T-helper 17 cell (primary cell): ENCODE data around the gene HTRA1. TPM values are rescaled to one million over a fixed set of nuclear protein-coding genes. Genes with fewer than 3 reads are reported as not detected.

Experiments
- ATAC-seq: fragments of 150-1000 bp; cut with Tn5 transposase; 2 replicates; pipeline ENCODE4 v1.10.0; 2021; ENCODE audit warnings: mild to moderate bottlenecking, moderate library complexity
- DNase-seq, 3 donors: peaks; one replicate each; pipeline versions ENCODE4 v3.0.0 to v3.0.0-alpha.2; 2020 to 2021
- H3K9me3 ChIP-seq: one replicate; pipeline ENCODE4 v1.7.0; 2013; ENCODE audit warnings: low read length, mild to moderate bottlenecking; ENCODE audit not compliant: control insufficient read depth, poor library complexity, severe bottlenecking
- H3K27ac Mint-ChIP-seq: one replicate; pipeline ENCODE4 v1.8.0; 2022; ENCODE audit warnings: mild to moderate bottlenecking, moderate library complexity, mixed read lengths
- H3K27me3 Mint-ChIP-seq: one replicate; pipeline ENCODE4 v1.8.0; 2022; ENCODE audit warnings: mixed read lengths
- H3K36me3 Mint-ChIP-seq: one replicate; pipeline ENCODE4 v1.8.0; 2022; ENCODE audit warnings: low read depth, mixed read lengths
- H3K4me1 Mint-ChIP-seq: one replicate; pipeline ENCODE4 v1.8.0; 2022; ENCODE audit warnings: mild to moderate bottlenecking, mixed read lengths
- H3K4me3 Mint-ChIP-seq: one replicate; pipeline ENCODE4 v1.8.0; 2022; ENCODE audit warnings: mild to moderate bottlenecking, moderate library complexity, mixed read lengths
- total RNA-seq, 4 donors: library from RNA in 2 of 4; stranded (reverse) in 2 of 4; gene quantifications; one replicate each; pipeline ENCODE4 v1.2.3 and lab custom pipeline; 2022 to 2026

Gene HTRA1
- total RNA-seq: under 1 TPM; 0.30 to 0.55 TPM
- 0.58 to 0.60 reads per million in 2 donors for total RNA-seq (lab: John Stamatoyannopoulos, UW)

DNA sequence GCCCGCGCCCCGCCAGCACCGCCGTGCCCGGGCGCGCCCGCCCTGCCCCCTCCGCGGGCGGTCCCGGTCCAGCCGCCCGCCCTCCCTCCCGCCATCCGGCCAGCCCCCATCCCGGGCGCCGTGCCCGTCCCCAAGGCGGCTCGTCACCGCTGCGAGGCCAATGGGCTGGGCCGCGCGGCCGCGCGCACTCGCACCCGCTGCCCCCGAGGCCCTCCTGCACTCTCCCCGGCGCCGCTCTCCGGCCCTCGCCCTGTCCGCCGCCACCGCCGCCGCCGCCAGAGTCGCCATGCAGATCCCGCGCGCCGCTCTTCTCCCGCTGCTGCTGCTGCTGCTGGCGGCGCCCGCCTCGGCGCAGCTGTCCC, at the start of gene HTRA1:
Gene HTRA1, plus strand, starts transcription at position 187 of the 362 bp plus-strand sequence. Its CDS starts 100 bp downstream, at position 287.
- H3K27ac Mint-ChIP-seq: no peak within 1 kb of the TSS
- no peak for DNase-seq
- ATAC-seq: peak; percentile 9
- no peaks in the 10 kb centered on the region for H3K36me3 Mint-ChIP-seq
- H3K4me1 Mint-ChIP-seq: peaks cover 21% of the 10 kb centered on the region
- peak within 1 kb of the TSS; percentile 87 for H3K4me3 Mint-ChIP-seq
- H3K27me3 Mint-ChIP-seq: peaks cover 55% of the 10 kb centered on the region
- no peaks in the 10 kb centered on the region for H3K9me3 ChIP-seq

DNA sequence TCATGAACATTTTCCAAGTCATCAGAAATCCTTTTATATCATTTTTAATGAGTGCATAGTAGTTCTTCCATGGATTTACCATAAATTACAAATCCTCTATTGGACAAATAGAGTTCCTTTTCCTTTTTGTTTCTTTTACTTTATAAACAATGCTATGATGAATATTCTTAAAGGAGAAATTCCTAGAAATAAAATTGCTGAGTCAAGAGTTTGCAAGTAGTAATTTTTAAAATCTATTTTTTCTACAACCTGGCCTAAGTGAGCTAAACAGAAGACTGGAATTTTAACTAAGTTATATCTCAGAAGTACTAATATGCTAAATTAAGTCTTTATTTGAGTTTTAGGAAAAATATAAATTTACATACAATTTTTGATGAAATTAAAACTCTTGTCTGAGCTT, 48.0 kb upstream of the HTRA1 start:
- H3K9me3 ChIP-seq: no peaks in the 10 kb centered on the region
- Mint-ChIP-seq H3K36me3 (peaks cover 2% of the 10 kb centered on the region), H3K4me3 (no peak overlapping the region), H3K4me1 (peaks cover 18% of the 10 kb centered on the region), H3K27me3 (no peaks in the 10 kb centered on the region), H3K27ac (peak overlapping the region; percentile 14)
- ATAC-seq: no peak
- DNase-seq: no peak

DNA sequence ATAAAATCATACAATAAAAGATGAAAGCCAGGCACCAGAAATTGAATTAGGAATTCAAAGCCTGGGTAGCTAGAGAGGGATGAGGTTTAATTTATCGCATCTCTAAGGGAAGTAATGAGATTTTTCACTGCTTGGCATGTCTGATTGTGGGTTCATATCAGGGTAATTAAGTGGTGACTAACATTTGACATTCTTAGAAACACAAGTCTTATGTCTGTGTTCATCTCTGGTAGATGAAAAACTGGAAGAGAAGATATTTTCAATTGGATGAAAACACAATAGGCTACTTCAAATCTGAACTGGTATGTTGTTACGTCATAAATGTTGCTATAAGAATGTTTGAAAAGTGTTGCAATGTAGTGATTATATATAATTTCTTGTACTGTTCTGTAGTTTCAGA, 43.7 kb upstream of the HTRA1 start:
- no peak overlapping the region for H3K4me3 Mint-ChIP-seq
- no peak for DNase-seq
- peak overlapping the region; percentile 92 for H3K27ac Mint-ChIP-seq
- peaks cover 37% of the 10 kb centered on the region for H3K4me1 Mint-ChIP-seq
- no peak for ATAC-seq
- H3K9me3 ChIP-seq: no peaks in the 10 kb centered on the region
- peaks cover 7% of the 10 kb centered on the region for H3K36me3 Mint-ChIP-seq
- no peaks in the 10 kb centered on the region for H3K27me3 Mint-ChIP-seq

DNA sequence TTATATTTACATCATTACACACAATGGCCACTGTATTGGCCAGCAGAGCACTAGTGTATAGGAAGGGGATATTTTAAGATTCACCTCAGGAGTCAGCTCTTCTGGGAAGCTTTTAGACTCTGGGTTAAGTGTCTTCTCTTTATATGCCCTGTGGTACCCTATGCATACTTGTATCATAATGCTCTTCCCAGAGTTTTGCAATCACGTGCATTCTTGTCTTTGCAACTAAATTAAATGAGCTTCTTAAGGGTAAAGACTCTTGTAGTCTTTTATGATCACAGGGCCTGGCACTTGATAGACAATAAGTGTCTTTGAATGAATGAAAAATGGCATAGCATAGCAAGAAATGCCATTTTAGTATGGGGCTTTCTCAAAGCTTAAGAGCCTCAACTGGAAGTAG, 42.3 kb upstream of the HTRA1 start:
- DNase-seq: no peak
- H3K27me3 Mint-ChIP-seq: no peaks in the 10 kb centered on the region
- H3K9me3 ChIP-seq: no peaks in the 10 kb centered on the region
- peaks cover 37% of the 10 kb centered on the region for H3K4me1 Mint-ChIP-seq
- no peak overlapping the region for H3K27ac Mint-ChIP-seq
- no peak overlapping the region for H3K4me3 Mint-ChIP-seq
- peaks cover 7% of the 10 kb centered on the region for H3K36me3 Mint-ChIP-seq
- ATAC-seq: no peak

DNA sequence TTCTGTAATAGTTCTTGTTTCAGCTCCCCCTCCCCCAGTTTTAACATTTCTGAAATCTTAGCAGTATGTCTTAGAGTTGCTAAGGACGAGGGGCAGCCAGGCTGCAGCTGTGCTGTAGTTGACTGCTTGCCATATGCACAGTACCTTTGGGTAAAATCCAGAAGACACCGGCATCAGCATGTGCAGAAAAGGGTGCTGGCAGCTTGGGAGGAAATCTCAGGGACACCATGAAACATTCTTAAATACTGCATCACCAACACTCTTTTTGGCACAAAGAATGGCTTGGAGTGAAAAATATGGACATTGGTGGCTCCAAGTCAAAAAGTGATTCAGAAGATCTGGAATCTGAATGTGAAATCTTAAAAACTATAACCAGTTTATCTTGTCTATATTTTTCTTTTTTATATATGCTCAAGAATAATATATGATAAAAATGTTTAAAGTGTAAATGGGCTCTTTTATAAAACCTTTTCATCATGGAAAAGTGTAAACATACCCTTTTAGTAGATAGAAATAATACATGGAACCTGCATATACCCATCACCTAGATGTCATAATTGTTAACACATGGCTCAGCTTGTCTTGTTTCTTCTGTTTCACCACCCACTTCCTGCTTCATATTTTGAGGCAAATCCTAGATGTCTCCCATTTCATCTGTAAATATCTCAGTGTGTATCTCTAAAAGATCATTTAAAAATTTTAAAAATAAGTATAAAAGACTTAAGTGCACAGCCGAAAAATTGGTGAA, 41.3 kb upstream of the HTRA1 start:
- Mint-ChIP-seq H3K4me3 (no peak overlapping the region), H3K27ac (peak overlapping the region; percentile 88), H3K4me1 (peaks cover 36% of the 10 kb centered on the region), H3K27me3 (no peaks in the 10 kb centered on the region), H3K36me3 (peaks cover 7% of the 10 kb centered on the region)
- H3K9me3 ChIP-seq: no peaks in the 10 kb centered on the region
- ATAC-seq (no peak), DNase-seq (no peak)

DNA sequence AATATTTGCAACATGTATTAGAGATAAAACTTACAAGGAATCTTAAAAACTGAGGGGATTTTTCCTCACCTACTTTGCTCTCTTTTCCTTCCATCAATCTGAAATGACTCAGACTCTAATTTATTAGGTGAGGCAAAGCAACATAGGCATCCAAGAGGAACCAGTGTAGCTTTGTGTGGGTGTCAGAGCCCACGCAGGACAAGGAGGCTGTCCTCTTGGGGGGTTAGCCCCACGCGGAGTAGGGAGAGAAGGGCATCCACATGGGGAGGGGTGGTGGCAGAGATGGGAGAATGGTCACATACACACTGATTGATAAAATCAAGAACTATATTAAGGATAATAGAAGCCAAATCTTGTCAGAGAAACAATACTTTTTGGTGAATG, 40.7 kb upstream of the HTRA1 start:
- peaks cover 36% of the 10 kb centered on the region for H3K4me1 Mint-ChIP-seq
- peaks cover 7% of the 10 kb centered on the region for H3K36me3 Mint-ChIP-seq
- no peak for ATAC-seq
- H3K27ac Mint-ChIP-seq: peak overlapping the region; percentile 88
- H3K9me3 ChIP-seq: no peaks in the 10 kb centered on the region
- H3K4me3 Mint-ChIP-seq: peak overlapping the region; percentile 55
- H3K27me3 Mint-ChIP-seq: no peaks in the 10 kb centered on the region
- DNase-seq: no peak

DNA sequence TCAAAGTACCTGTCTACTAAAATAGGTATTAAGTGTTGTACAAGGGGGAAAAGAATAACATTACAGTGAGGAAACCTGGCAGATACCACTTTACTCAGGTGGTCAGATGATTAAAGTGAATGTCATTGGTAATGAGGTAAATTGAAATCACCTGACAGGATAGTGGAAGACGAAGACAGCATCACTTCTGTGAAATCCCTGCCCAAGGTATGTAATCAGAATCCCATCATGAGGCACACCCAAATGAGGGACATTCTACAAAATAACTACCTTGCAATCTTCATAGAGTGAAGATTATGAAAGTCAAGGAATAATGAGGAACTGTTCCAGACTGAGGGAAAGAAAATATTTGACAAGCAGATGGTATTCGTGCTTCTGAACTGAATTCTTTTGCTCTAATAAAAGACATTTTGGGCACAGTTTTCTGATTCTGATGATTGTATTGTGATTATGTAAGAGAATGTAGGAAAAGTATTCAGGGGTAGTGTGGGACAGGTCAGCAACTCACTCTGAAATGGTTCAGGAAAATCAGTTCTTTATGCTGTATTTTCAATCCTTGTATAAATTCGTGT, 40.2 kb upstream of the HTRA1 start:
- peak overlapping the region; percentile 88 for H3K27ac Mint-ChIP-seq
- H3K4me3 Mint-ChIP-seq: peak overlapping the region; percentile 55
- no peaks in the 10 kb centered on the region for H3K27me3 Mint-ChIP-seq
- H3K4me1 Mint-ChIP-seq: peaks cover 32% of the 10 kb centered on the region
- no peak for ATAC-seq
- DNase-seq: no peak
- H3K9me3 ChIP-seq: no peaks in the 10 kb centered on the region
- peaks cover 10% of the 10 kb centered on the region for H3K36me3 Mint-ChIP-seq

DNA sequence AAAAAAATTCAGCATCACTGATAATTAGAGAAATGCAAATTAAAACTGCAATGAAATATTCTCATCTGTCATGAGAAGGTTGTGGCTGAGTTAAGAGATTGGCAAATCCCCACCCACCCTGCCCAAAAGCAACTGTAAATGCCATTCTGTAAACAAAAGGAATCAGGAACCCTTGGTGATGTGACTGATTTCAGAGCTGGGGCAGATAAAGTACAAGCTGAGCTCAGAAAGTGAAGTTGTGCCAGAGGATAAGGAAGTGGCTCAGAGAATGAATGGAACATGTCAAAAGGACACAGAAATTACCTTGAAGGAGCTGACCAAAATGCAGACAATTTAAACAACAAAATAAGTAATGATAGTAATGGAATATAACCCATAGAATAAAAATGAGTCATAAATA, 39.6 kb upstream of the HTRA1 start:
- Mint-ChIP-seq H3K4me1 (peaks cover 28% of the 10 kb centered on the region), H3K36me3 (peaks cover 10% of the 10 kb centered on the region), H3K27ac (peak overlapping the region; percentile 88), H3K27me3 (no peaks in the 10 kb centered on the region), H3K4me3 (no peak overlapping the region)
- no peak for DNase-seq
- ATAC-seq: no peak
- no peaks in the 10 kb centered on the region for H3K9me3 ChIP-seq

DNA sequence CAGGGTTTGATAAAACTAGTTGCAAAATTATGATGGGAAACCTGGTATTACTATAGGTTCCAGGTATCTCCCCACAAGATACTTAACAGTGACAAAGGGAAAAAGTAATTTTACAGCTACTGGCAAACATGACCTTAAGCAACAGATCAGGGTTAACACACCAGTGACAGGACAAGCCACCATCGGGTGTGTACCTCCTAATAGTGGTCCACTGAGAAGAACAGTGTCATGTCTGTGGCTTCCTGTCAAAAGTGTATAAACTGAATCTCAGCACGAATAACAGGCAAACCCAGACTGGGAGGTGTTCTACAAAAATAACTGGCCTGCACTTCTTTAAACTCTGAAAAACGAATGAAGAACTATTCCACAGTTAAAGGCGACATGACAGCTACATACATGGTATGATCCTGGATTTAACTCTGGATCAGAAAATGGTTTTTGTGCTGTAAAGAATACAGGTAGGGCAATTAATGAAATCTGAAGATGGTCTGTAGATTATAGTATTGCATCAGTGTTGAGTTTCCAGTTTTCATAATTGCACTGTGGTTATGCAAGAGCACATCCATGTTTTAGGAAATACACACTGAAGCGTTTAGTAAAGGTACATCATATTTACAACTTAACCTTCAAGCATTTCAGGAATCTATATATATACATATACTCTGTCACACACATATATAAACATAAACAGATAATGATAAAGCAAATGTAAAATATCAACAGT, 38.9 kb upstream of the HTRA1 start:
- H3K27me3 Mint-ChIP-seq: no peaks in the 10 kb centered on the region
- ATAC-seq (peak; percentile 66), DNase-seq (no peak)
- H3K27ac Mint-ChIP-seq: peak overlapping the region; percentile 84
- H3K4me1 Mint-ChIP-seq: peaks cover 27% of the 10 kb centered on the region
- H3K9me3 ChIP-seq: no peaks in the 10 kb centered on the region
- H3K4me3 Mint-ChIP-seq: peak overlapping the region; percentile 33
- peaks cover 10% of the 10 kb centered on the region for H3K36me3 Mint-ChIP-seq

DNA sequence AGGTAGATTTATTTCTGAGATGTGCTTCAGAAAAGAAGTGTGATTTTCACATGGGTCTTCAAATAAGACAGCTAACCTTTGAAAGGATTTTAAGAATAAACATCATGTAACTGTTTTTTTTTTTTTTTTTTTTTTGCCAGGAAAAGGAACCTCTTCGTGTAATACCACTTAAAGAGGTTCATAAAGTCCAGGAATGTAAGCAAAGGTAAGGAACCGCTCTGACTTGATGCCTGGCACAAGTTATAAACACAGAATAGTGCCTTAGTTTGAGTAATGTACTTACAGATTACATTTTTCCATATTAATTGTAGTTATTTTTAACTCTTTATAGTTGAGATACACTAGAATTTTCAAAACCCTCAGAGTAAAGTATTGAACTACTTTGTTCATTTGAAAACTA, 37.3 kb upstream of the HTRA1 start:
- ATAC-seq (no peak), DNase-seq (no peak)
- Mint-ChIP-seq H3K4me3 (no peak overlapping the region), H3K27me3 (no peaks in the 10 kb centered on the region), H3K27ac (no peak overlapping the region), H3K4me1 (peaks cover 26% of the 10 kb centered on the region), H3K36me3 (peaks cover 13% of the 10 kb centered on the region)
- no peaks in the 10 kb centered on the region for H3K9me3 ChIP-seq

DNA sequence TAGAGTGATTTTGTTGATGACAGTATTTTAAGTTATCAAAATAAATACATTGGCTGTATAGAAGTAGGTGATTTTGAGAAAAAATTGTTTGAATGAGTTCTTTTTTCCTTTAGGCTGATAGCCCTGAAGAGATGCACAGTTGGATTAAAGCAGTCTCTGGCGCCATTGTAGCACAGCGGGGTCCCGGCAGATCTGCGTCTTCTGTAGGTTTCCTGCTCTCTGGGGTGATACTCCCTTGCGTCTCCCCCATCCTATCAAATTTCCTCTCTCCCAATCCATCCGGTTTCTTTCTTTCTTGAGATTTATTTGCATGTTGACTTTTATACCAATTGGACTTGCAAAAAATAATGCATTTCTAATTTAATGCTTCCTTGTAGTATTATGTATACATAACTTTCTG, 34.5 kb upstream of the HTRA1 start:
- DNase-seq: no peak
- Mint-ChIP-seq H3K27ac (peak overlapping the region; percentile 3), H3K27me3 (no peaks in the 10 kb centered on the region), H3K4me3 (no peak overlapping the region), H3K36me3 (peaks cover 6% of the 10 kb centered on the region), H3K4me1 (peaks cover 11% of the 10 kb centered on the region)
- H3K9me3 ChIP-seq: no peaks in the 10 kb centered on the region
- ATAC-seq: no peak

DNA sequence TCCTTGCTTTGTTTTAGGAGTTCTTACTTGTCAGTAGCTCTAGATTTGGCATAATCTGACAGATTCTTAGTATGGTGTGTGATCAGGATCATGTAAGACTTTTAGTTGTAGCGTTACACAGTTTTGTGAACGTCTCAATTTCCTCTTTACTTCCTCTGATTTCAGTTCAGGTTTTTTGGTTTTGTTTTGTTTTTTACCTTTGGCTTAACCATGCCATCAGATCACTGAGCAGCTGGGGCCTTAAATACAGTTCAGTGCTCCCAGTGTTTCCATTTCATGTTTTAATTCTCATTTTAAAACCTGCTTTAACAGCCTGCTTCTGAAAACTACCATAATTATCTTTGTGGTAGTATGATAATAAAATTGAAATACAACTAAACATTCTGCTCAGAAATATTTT, 34.1 kb upstream of the HTRA1 start:
- ATAC-seq (no peak), DNase-seq (no peak)
- Mint-ChIP-seq H3K4me1 (peaks cover 8% of the 10 kb centered on the region), H3K27me3 (no peaks in the 10 kb centered on the region), H3K36me3 (peaks cover 6% of the 10 kb centered on the region), H3K4me3 (no peak overlapping the region), H3K27ac (peak overlapping the region; percentile 3)
- H3K9me3 ChIP-seq: no peaks in the 10 kb centered on the region

DNA sequence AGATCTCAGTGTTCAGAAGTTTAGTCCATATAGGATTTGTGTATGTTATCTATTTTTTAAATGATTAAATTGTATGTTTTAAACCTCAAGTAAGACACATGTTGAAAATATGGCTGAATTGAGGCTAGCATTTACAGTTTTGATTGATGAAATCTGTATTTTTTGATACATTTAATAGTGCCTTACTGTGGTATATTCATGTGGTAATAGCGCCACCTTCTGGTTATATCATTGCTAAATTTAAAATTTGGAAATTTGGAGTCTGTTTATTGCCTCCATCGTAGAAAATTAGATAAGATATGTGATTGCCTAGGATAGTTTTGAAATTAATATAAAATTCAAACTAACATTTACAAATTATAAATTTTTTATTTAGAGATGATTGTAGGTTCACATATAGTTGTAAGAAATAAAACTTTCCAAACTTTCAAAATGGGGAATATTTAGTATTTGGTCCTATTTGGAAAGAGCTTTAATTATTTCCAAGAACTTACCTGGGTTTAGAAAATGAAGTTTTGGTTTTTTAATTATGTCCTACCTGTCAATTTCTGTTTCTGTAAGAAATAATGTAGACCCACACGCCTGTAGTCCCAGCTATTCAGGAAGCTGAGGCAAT, 26.0 kb upstream of the HTRA1 start:
- H3K27ac Mint-ChIP-seq: no peak overlapping the region
- H3K27me3 Mint-ChIP-seq: no peaks in the 10 kb centered on the region
- no peak overlapping the region for H3K4me3 Mint-ChIP-seq
- DNase-seq (no peak), ATAC-seq (peak; percentile 54)
- H3K36me3 Mint-ChIP-seq: peaks cover 8% of the 10 kb centered on the region
- H3K4me1 Mint-ChIP-seq: peaks cover 5% of the 10 kb centered on the region
- H3K9me3 ChIP-seq: no peaks in the 10 kb centered on the region
